Transverse colon (tissue), 4 donors: ENCODE measurements around the gene NSL1. TPM values are rescaled to one million over a fixed set of nuclear protein-coding genes. Genes with fewer than 3 reads are reported as not detected.

ENCODE experiments used
- DNase-seq: peaks from one replicate; pipeline ENCODE4 v3.0.0-alpha.2; 2019
- H3K27ac ChIP-seq, 4 donors: fragments of 200-600 bp; sonication (generic); 2 replicates each; pipeline ENCODE4 v1.5.1; 2016 to 2018; ENCODE audit warnings: inconsistent platforms in 4 of 4
- H3K27me3 ChIP-seq: fragments of 200-600 bp; sonication (generic); 2 replicates; pipeline ENCODE4 v1.5.1; 2017; ENCODE audit warnings: inconsistent platforms
- H3K36me3 ChIP-seq, 4 donors: fragments of 200-600 bp; sonication (generic); 2 replicates each; pipeline ENCODE4 v1.5.1; 2017 to 2019; ENCODE audit warnings: inconsistent platforms in 4 of 4
- H3K4me1 ChIP-seq, 4 donors: fragments of 200-600 bp; sonication (generic); 2 replicates each; pipeline ENCODE4 v1.5.1; 2017 to 2020; ENCODE audit warnings: inconsistent platforms in 4 of 4
- H3K4me3 ChIP-seq, 4 donors: fragments of 200-600 bp; sonication (generic); 1 replicate in 1 of 4; 2 replicates in 3 of 4; pipeline versions ENCODE4 v1.5.1 to v1.6.1; 2017 to 2019; ENCODE audit warnings: inconsistent platforms in 4 of 4
- H3K9me3 ChIP-seq, 2 donors: fragments of 200-600 bp; sonication (generic); 2 replicates each; pipeline ENCODE4 v1.5.1; 2017 to 2019; ENCODE audit warnings: inconsistent platforms in 2 of 2
- EP300 ChIP-seq: sonication (generic); formaldehyde crosslinking; IDR thresholded peaks from one replicate; pipeline ENCODE4 v1.6.1; 2017; ENCODE audit warnings: antibody characterized with exemption, low read depth
- POLR2A ChIP-seq: fragments of 450-650 bp; IDR thresholded peaks from one replicate; pipeline ENCODE4 v1.6.1; 2016; ENCODE audit warnings: antibody characterized with exemption, mild to moderate bottlenecking, moderate library complexity
- POLR2AphosphoS5 ChIP-seq, 3 donors: sonication (generic); formaldehyde crosslinking; IDR thresholded peaks; one replicate each; pipeline ENCODE4 v1.6.1; 2016; ENCODE audit warnings: antibody characterized with exemption in 3 of 3
- WGBS, 2 donors: methylation state at CpG; one replicate each; pipeline ENCODE4 v1.1.5; 2018; ENCODE audit warnings: low coverage in 1 of 2; 5-methylcytosine and 5-hydroxymethylcytosine counted together
- in situ Hi-C, 4 donors: fragments of 200-750 bp; cut with MboI; loops; one replicate each; pipeline versions ENCODE4 v1.15.0 to v1.15.1; 2017; ENCODE audit warnings: low sequenced_read_pairs in 3 of 4, low pct_ligation_motif_present in 1 of 4, low pct_unique_long_range_greater_than_20kb in 1 of 4
- intact Hi-C: fragments of 100-400 bp; cut with DNase I; formaldehyde crosslinking; loops from one replicate; pipeline ENCODE4 v1.15.1; 2023; ENCODE audit warnings: low total_unique reads
- total RNA-seq, 4 donors: library from RNA; depleted of rRNA; stranded (reverse); fragments of >200 nt; gene quantifications; one replicate each; pipeline ENCODE4 v1.1.0, GENCODE V29; 2016
- TF ChIP-seq, protein P1 (sequence below), 5 experiments: fragments of 200-600 bp in 3 of 5; fragments of 450-650 bp in 2 of 5; sonication (generic) in 3 of 5; IDR thresholded peaks; 1 replicate in 2 of 5; 2 replicates in 3 of 5; pipeline ENCODE4 v1.5.1; 2016 to 2017; ENCODE audit warnings: antibody characterized with exemption in 5 of 5, inconsistent platforms in 3 of 5, mild to moderate bottlenecking in 2 of 5, moderate library complexity in 1 of 5

The NSL1 gene
- total RNA-seq, 4 donors from 2014 or later: 4.2 to 33.7 (median 28.4) TPM

DNA sequence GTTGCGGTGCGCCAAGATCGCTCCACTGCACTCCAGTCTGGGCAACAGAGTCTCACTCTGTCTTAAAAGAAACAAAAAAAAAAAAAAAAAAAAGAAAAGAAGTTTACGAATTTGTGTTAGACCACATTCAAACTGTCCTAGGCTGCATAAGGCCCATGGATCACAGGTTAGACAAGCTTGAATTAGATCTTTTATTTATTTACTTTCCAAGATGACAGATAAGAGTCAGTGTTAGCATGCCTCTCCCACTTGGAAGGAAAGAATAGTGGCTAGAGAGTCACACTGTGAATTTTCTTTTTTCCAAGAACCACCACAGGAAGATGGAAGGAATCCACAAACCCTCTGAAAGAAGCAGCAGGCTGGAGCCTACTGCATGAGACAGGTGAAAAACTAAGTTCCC is 29.3 kb downstream of the NSL1 start:
- Histone ChIP-seq H3K27ac (no peak overlapping the region), H3K9me3 (no peaks in the 10 kb centered on the region), H3K4me1 (no peaks in the 10 kb centered on the region), H3K36me3 (peaks cover 0 to 9% (median 0%) of the 10 kb centered on the region in 4 donors), H3K27me3 (no peaks in the 10 kb centered on the region), H3K4me3 (no peak overlapping the region)
- 96% methylated on average over 4 of the region's 4 CpGs; no CpG with 5 or more reads in 1 of the 2 donors for WGBS, 2 donors
- DNase-seq: no peak
- TF ChIP-seq, protein P1, sequence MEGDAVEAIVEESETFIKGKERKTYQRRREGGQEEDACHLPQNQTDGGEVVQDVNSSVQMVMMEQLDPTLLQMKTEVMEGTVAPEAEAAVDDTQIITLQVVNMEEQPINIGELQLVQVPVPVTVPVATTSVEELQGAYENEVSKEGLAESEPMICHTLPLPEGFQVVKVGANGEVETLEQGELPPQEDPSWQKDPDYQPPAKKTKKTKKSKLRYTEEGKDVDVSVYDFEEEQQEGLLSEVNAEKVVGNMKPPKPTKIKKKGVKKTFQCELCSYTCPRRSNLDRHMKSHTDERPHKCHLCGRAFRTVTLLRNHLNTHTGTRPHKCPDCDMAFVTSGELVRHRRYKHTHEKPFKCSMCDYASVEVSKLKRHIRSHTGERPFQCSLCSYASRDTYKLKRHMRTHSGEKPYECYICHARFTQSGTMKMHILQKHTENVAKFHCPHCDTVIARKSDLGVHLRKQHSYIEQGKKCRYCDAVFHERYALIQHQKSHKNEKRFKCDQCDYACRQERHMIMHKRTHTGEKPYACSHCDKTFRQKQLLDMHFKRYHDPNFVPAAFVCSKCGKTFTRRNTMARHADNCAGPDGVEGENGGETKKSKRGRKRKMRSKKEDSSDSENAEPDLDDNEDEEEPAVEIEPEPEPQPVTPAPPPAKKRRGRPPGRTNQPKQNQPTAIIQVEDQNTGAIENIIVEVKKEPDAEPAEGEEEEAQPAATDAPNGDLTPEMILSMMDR (IDR thresholded peaks at IDR 0.05): no peak
- TF ChIP-seq POLR2AphosphoS5 (IDR thresholded peaks at IDR 0.05) (no peak), EP300 (no peak), POLR2A (no peak)
- intact Hi-C loops (no loop called here), in situ Hi-C loops (loop anchor here in 2 of 4 donors (25.0 kb wide), 2 partner anchors 100 to 275 kb away; no protein-coding TSS in a partner anchor)

DNA sequence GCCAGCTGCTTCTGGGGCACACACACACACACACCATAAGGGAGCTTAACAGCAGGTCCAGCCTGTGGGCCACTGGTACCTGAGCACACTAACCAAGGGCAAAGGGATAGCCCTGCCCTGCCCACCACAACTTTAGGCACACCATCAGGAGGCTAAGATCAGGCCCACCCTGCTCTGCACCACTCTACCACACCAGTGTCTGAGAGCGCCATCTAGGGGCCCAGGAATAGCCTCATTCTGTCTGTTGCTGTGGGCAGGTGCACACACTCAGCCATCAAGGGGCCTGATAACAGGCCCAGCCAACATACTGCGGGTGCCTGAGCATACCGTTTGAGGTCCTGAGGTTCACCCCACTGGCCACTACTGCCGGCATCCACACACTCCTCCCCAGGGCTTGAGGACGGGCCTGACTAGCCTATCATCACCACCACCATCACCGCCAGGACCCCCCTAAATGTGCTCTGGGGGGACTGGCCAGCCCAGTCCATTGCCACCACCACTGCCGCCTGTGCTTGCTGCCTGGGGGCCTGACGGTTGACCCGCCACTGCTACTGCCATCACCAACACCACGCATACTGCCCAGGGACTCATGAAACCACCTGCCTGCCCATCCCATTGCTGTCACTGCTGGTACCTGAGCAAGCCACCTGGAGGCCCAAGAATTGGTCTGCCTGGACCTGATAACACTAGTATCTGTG is 31.3 kb downstream of the NSL1 start:
- no peak for TF ChIP-seq POLR2AphosphoS5 (IDR thresholded peaks at IDR 0.05)
- TF ChIP-seq, protein P1 (IDR thresholded peaks at IDR 0.05): peak in 2 of 5 experiments; percentile 6 to 23
- Histone ChIP-seq H3K36me3 (no peaks in the 10 kb centered on the region), H3K9me3 (no peaks in the 10 kb centered on the region), H3K4me3 (no peak overlapping the region), H3K27me3 (no peaks in the 10 kb centered on the region), H3K4me1 (peaks cover 0 to under 1% (median 0%) of the 10 kb centered on the region in 4 donors), H3K27ac (no peak overlapping the region)
- DNase-seq: peak; percentile 21
- WGBS, 2 donors: 95% methylated on average over 10 of the region's 10 CpGs; no CpG with 5 or more reads in 1 of the 2 donors
- intact Hi-C loops (no loop called here), in situ Hi-C loops (loop anchor here in 2 of 4 donors (25.0 kb wide), 2 partner anchors 98 to 273 kb away; no protein-coding TSS in a partner anchor)

DNA sequence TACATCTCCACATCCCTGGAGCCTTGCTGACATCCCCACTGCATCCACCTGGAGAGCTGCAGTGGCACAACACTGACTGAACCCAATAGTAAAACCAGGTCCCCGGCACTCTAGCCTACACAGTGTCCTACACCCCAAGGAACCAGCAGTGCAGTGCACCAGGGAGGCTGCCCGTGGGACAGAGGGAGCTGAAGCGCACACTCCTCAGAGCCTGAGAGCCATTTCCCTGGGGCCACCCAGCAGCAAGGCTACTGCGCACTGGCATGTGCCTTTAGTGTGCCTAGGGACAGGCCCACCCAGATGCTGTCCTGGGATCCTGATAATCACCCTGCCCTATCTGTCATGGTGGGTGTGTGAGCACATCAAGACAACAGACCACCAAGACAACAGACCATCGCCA is 31.9 kb downstream of the NSL1 start:
- H3K4me3 ChIP-seq: no peak overlapping the region
- 96% methylated on average over 4 of the region's 5 CpGs; no CpG with 5 or more reads in 1 of the 2 donors for WGBS, 2 donors
- H3K4me1 ChIP-seq: peaks cover 0 to 6% (median 1%) of the 10 kb centered on the region in 4 donors
- H3K27ac ChIP-seq: no peak overlapping the region
- no peak for DNase-seq
- no peaks in the 10 kb centered on the region for H3K36me3 ChIP-seq
- in situ Hi-C loops (loop anchor here in 2 of 4 donors (25.0 kb wide), 2 partner anchors 97 to 272 kb away; no protein-coding TSS in a partner anchor), intact Hi-C loops (no loop called here)
- H3K27me3 ChIP-seq: no peaks in the 10 kb centered on the region
- H3K9me3 ChIP-seq: no peaks in the 10 kb centered on the region
- TF ChIP-seq, protein P1 (IDR thresholded peaks at IDR 0.05): no peak
- no peak for TF ChIP-seq EP300
- TF ChIP-seq POLR2A: no peak
- no peak for TF ChIP-seq POLR2AphosphoS5 (IDR thresholded peaks at IDR 0.05)

DNA sequence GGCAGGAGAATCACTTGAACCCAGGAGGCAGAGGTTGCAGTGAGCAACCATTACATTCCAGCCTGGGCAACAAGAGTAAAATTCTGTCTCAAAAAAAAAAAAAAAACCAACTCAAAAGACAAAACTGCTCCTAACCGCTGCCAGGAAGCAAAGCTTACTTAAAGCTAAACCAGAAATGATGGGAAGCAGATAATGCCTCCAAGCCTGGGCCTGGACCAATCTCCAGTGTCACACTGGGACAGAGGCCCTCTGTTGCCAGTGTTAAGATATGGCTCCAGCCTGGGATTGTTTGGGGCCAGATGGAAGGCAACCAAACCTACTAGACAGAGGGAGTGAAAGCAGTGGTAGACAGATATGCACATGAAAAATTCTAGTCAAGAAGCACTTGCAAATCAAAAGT is 36.9 kb downstream of the NSL1 start:
- 44% methylated on average over 1 of the region's 1 CpG; no CpG with 5 or more reads in 1 of the 2 donors for WGBS, 2 donors
- H3K27ac ChIP-seq: no peak overlapping the region
- H3K27me3 ChIP-seq: no peaks in the 10 kb centered on the region
- peaks cover 0 to 34% (median 9%) of the 10 kb centered on the region in 4 donors for H3K4me1 ChIP-seq
- H3K36me3 ChIP-seq: no peaks in the 10 kb centered on the region
- DNase-seq: no peak
- H3K4me3 ChIP-seq: no peak overlapping the region
- TF ChIP-seq POLR2A (no peak), EP300 (no peak), POLR2AphosphoS5 (IDR thresholded peaks at IDR 0.05) (no peak)
- TF ChIP-seq, protein P1 (IDR thresholded peaks at IDR 0.05): no peak
- H3K9me3 ChIP-seq: no peaks in the 10 kb centered on the region
- intact Hi-C loops (no loop called here), in situ Hi-C loops (loop anchor here in 2 of 4 donors (25.0 kb wide), 2 partner anchors 92 to 267 kb away; no protein-coding TSS in a partner anchor)
